ENCODE measurements around the gene RADIL. TPM values are rescaled to one million over a fixed set of nuclear protein-coding genes. Genes with fewer than 3 reads are reported as not detected.
A peak's percentile ranks its signal among the peaks of the same experiment; 100 is the strongest.

RADIL gene
- total and polyA plus RNA-seq, 7 donors = 0.65 to 3.8 (median 2.6) TPM

DNA sequence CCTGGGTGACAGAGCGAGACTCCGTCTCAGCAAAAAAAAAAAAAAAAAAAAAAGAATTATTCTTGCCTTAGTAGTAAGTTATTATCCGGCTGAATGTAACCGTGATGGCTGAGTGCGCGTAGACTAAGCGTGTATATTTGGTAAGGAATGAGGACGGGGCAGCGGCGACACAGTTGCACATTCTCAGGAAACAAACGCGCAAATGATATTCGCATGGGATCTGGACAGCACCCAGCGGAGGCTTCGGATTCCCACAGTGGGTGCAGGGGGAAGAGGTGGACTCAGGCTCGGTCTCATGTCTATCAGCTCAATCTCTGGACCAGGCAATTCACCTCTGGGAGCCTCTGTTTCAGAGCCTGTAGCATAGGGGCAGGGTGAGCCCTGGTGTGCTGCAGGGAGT is 50.8 kb downstream of the RADIL start:
- H3K9me3 ChIP-seq = no peaks in the 10 kb centered on the region
- WGBS, 3 donors = 94 to 96% (median 94%) methylated on average over 16 of the region's 16 CpGs
- TF ChIP-seq, protein P1, sequence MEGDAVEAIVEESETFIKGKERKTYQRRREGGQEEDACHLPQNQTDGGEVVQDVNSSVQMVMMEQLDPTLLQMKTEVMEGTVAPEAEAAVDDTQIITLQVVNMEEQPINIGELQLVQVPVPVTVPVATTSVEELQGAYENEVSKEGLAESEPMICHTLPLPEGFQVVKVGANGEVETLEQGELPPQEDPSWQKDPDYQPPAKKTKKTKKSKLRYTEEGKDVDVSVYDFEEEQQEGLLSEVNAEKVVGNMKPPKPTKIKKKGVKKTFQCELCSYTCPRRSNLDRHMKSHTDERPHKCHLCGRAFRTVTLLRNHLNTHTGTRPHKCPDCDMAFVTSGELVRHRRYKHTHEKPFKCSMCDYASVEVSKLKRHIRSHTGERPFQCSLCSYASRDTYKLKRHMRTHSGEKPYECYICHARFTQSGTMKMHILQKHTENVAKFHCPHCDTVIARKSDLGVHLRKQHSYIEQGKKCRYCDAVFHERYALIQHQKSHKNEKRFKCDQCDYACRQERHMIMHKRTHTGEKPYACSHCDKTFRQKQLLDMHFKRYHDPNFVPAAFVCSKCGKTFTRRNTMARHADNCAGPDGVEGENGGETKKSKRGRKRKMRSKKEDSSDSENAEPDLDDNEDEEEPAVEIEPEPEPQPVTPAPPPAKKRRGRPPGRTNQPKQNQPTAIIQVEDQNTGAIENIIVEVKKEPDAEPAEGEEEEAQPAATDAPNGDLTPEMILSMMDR (IDR thresholded peaks at IDR 0.05) = no peak
- no peak overlapping the region for H3K4me3 ChIP-seq
- DNase-seq (no peak), ATAC-seq (no peak)
- H3K4me1 ChIP-seq = no peaks in the 10 kb centered on the region
- no peaks in the 10 kb centered on the region for H3K36me3 ChIP-seq (ENCODE audit: insufficient read depth in 1 of 2, low read depth in 1 of 2)
- H3K27ac ChIP-seq = no peak overlapping the region
- intact Hi-C loops (cut with DNase I) = no loop called here
- H3K27me3 ChIP-seq (ENCODE audit: insufficient read depth in 3 of 3, low read length in 2 of 3) = no peaks in the 10 kb centered on the region

DNA sequence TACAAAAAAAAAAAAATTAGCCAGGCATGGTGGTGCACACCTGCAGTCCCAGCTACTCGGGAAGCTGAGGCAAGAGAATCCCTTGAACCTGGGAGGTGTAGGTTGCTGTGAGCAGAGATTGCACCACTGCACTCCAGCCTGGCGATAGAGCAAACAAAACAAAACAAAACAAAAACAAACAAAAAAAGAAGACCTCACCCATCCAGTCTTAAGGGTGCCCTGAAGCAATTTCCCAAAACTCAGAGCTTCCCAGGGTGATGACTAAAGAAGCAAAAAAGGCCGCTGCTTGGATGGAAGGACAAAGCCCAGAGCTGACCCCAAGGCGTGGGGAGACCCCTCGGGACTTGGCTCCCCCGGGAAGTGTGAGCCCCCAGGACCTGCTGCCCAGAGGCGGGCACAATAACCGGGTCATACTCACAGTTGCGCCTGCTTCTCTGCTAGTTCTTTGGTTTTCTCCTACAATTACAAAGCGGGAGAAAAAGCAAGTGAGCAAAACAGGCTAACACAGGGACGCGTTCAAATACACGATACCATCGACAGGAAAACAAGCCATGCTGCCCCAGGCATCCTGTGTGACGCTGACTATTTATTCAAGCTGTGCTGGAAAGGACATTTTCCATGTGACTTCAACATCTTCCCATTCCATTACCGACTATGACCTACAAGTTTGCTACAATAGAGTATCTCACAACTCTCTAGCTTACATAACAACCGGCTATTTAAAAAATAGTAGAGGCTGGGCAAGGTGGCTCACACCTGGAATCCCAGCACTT is 51.6 kb downstream of the RADIL start:
- H3K4me3 ChIP-seq = no peak overlapping the region
- no peak for ATAC-seq
- H3K36me3 ChIP-seq (ENCODE audit: insufficient read depth in 1 of 2, low read depth in 1 of 2) = no peaks in the 10 kb centered on the region
- no peaks in the 10 kb centered on the region for H3K27me3 ChIP-seq (ENCODE audit: insufficient read depth in 3 of 3, low read length in 2 of 3)
- 79 to 83% (median 81%) methylated on average over 17 of the region's 17 CpGs for WGBS, 3 donors
- no peaks in the 10 kb centered on the region for H3K9me3 ChIP-seq
- TF ChIP-seq, protein P1 (IDR thresholded peaks at IDR 0.05) = no peak
- intact Hi-C loops (cut with DNase I) = no loop called here
- H3K27ac ChIP-seq = no peak overlapping the region
- no peaks in the 10 kb centered on the region for H3K4me1 ChIP-seq
- no peak for DNase-seq

DNA sequence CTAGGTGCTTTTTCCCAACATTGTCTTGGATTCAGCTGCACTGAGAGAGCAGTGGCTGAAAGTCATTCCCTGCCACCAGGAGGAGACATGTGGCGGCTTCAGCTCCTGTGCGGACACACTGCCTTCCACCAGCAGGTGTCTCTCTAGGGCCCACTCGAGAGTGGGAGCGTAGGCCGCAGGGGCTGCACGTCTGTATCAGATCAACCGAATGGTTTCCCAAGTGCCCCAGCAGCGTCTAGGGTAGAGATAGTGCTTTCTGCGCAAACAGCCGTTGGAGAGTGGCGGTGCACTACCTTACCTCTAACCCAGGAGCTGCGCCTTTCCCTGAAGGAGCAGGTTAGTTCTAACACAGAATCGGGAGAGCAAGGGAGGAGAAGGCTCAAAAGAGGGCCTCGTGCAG is 53.3 kb downstream of the RADIL start:
- intact Hi-C loops (cut with DNase I) = no loop called here
- H3K36me3 ChIP-seq (ENCODE audit: insufficient read depth in 1 of 2, low read depth in 1 of 2) = no peaks in the 10 kb centered on the region
- no peaks in the 10 kb centered on the region for H3K9me3 ChIP-seq
- TF ChIP-seq, protein P1 (IDR thresholded peaks at IDR 0.05) = peak; percentile 32
- 48 to 55% (median 54%) methylated on average over 14 of the region's 14 CpGs for WGBS, 3 donors
- no peaks in the 10 kb centered on the region for H3K4me1 ChIP-seq
- H3K27me3 ChIP-seq (ENCODE audit: insufficient read depth in 3 of 3, low read length in 2 of 3) = no peaks in the 10 kb centered on the region
- no peak overlapping the region for H3K27ac ChIP-seq
- H3K4me3 ChIP-seq = no peak overlapping the region
- ATAC-seq = peak in 1 of 4 donors; percentile 50
- DNase-seq = peak in 1 of 2 donors; percentile 17

- no peak overlapping the region for H3K27ac ChIP-seq
- no peak for ATAC-seq
- H3K36me3 ChIP-seq (ENCODE audit: insufficient read depth in 1 of 2, low read depth in 1 of 2) = no peaks in the 10 kb centered on the region
- intact Hi-C loops (cut with DNase I) = no loop called here
- TF ChIP-seq, protein P1 (IDR thresholded peaks at IDR 0.05) = no peak
- no peaks in the 10 kb centered on the region for H3K4me1 ChIP-seq
- no peaks in the 10 kb centered on the region for H3K9me3 ChIP-seq
- H3K27me3 ChIP-seq (ENCODE audit: insufficient read depth in 3 of 3, low read length in 2 of 3) = no peaks in the 10 kb centered on the region
- no peak overlapping the region for H3K4me3 ChIP-seq
- 69 to 75% (median 70%) methylated on average over 17 of the region's 17 CpGs for WGBS, 3 donors
- DNase-seq = peak in 1 of 2 donors; percentile 42
These were observed 54.7 kb downstream of the RADIL start for GRCh38 chr7:4828720-4829383.
